ENCODE measurements around the gene SDC3.

DNA sequence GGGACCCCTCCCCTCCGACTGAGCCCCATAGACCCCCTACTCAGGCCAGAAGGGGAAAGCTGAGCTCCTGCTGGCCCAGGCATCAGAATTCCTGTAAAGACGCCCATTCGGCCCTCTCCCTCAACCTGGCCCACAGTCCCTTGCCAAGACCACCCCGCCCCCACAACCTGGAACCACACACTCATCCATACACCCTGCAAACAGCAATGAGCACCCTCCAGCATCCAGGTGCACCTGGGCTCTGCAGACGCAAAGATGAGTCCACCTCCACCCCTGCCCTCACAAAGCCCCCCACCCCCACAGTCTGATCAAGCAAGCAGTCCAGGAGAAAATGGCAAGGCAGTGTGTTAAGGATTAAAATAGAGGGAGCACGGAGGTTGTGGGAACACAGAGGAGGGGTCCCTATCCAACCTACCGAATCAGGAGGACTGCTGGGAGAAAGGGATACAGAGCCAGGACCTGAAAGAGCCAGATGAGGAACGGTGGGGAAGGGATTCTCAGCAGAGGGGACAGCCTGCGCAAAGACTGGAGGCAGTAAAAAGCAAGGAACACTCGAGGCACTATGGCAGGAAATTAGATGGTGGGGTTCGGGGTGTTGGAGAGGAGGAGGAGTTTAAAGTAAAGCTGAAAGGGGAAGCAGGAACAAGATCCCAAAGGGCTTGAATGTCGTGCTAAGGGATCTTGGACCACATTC lies 83.7 kb downstream of the SDC3 start:
- TF ChIP-seq, protein P1, sequence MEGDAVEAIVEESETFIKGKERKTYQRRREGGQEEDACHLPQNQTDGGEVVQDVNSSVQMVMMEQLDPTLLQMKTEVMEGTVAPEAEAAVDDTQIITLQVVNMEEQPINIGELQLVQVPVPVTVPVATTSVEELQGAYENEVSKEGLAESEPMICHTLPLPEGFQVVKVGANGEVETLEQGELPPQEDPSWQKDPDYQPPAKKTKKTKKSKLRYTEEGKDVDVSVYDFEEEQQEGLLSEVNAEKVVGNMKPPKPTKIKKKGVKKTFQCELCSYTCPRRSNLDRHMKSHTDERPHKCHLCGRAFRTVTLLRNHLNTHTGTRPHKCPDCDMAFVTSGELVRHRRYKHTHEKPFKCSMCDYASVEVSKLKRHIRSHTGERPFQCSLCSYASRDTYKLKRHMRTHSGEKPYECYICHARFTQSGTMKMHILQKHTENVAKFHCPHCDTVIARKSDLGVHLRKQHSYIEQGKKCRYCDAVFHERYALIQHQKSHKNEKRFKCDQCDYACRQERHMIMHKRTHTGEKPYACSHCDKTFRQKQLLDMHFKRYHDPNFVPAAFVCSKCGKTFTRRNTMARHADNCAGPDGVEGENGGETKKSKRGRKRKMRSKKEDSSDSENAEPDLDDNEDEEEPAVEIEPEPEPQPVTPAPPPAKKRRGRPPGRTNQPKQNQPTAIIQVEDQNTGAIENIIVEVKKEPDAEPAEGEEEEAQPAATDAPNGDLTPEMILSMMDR (IDR thresholded peaks at IDR 0.05): no peak
- no peak for TF ChIP-seq EP300 (IDR thresholded peaks at IDR 0.05)
